Epithelial cell of proximal tubule (primary cell): ENCODE data around the gene MEGF9. TPM values are rescaled to one million over a fixed set of nuclear protein-coding genes. Genes with fewer than 3 reads are reported as not detected.

Source experiments
- DNase-seq: peaks from one replicate; pipeline ENCODE4 v3.0.0-alpha.2; 2011; ENCODE audit warnings: low read depth
- H3K4me3 ChIP-seq: 2 replicates; pipeline ENCODE4 v1.5.1; 2011; ENCODE audit warnings: low read depth, mild to moderate bottlenecking, low read length
- total RNA-seq: library from RNA; depleted of rRNA; stranded (reverse); fragments of >200 nt; gene quantifications from 2 replicates; pipeline ENCODE4 v1.2.3, GENCODE V29; 2015
- TF ChIP-seq, protein P1 (sequence below): conservative IDR thresholded peaks from 2 replicates; pipeline ENCODE4 v1.5.1; 2012; ENCODE audit warnings: low read depth, mild to moderate bottlenecking, low read length

The MEGF9 gene
- total RNA-seq, 1 donor from 2014 or later, result 11.1 TPM

DNA sequence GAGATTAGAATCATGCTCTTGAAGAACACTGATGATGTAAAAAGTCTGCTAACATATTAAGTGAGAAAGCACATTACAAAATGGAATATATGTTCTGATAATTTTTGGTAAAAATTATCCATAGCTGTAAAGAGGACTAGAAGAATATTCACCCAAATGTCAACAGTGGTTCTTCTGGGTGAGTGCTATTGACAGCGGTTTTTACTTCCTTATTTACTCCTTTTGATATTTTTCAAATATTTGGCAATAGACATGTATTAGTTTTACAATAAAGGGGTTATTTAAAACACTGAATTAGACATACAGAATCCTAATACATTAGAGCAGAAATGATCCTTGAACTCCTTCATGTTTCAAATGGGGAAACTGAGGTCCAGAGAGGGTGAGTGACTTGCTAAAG lies 26.9 kb upstream of the MEGF9 start:
- TF ChIP-seq, protein P1, sequence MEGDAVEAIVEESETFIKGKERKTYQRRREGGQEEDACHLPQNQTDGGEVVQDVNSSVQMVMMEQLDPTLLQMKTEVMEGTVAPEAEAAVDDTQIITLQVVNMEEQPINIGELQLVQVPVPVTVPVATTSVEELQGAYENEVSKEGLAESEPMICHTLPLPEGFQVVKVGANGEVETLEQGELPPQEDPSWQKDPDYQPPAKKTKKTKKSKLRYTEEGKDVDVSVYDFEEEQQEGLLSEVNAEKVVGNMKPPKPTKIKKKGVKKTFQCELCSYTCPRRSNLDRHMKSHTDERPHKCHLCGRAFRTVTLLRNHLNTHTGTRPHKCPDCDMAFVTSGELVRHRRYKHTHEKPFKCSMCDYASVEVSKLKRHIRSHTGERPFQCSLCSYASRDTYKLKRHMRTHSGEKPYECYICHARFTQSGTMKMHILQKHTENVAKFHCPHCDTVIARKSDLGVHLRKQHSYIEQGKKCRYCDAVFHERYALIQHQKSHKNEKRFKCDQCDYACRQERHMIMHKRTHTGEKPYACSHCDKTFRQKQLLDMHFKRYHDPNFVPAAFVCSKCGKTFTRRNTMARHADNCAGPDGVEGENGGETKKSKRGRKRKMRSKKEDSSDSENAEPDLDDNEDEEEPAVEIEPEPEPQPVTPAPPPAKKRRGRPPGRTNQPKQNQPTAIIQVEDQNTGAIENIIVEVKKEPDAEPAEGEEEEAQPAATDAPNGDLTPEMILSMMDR, result no peak
- H3K4me3 ChIP-seq, result no peak overlapping the region
- DNase-seq, result no peak

DNA sequence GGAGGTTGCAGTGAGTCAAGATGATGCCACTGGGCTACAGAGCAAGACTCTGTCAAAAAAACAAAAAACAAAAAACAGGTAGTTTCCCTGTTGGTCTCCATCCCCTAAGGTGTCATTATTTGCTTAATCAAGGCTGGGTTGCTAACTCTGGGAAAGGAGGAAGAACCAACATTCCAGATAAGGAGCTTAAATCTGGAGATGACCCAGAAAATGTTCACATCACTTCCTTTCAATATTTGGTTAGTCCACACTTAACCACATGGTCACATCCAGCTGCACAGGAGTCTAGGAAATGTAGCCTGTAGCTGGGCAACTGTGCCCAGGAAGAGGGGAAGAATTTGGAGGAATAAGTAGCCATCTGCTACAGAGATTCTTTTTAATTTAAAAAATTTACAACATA lies 25.9 kb upstream of the MEGF9 start:
- no peak overlapping the region for H3K4me3 ChIP-seq
- TF ChIP-seq, protein P1, result no peak
- no peak for DNase-seq

DNA sequence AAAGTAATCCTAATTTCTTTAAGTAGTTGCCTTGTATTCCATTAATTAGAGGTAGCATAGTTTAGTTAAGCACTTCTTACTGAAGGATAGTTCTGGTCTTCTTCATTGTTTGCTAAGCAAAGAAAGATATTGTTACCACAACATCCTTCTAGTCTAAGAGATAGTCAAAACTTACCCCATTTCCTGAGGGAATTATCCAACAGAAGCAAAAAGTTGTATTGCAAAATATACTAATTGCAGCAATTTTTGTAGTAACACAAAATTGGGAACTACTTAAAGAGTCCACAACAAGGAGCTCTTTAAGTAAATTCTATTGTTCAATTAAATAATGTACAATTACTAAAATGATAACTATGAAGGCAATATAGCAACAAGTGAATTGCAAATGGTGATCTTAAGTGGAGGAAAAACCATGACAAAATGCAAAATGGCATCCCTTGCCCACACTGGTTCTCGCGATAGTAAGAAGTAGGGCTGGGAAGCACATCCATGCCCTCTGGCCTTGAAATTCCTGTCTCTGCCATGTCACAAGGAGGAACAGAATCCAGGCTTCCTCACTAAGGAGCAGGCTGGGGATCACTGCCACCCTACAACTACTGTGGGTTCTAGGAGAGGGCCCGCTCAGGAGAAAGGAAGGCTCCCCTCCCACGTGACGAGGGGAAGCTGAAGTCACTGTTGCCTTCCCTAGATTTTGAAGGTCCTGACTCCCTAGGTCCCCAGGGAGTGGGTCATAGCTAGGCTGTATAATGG lies 23.3 kb upstream of the MEGF9 start:
- TF ChIP-seq, protein P1, result no peak
- no peak for DNase-seq

DNA sequence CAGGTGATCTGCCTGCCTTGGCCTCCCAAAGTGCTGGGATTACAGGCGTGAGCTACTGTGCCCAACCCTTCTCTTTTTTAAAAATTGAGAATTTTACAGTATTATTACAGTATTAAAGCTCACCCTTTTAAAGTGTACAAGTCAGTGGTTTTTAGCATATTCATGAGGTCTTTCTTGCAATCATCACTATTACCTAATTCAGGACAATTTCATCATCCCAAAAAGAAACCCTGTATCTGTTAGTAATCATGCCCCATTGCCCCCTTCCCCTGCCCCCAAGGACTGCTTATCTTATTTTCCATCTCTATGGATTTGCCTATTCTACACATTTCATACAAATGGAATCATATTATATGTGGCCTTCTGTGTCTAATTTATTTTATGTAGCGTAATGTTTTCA lies 22.6 kb upstream of the MEGF9 start:
- TF ChIP-seq, protein P1, result no peak
- H3K4me3 ChIP-seq, result no peak overlapping the region
- no peak for DNase-seq

More for the DNA sequence above, 23.3 kb upstream of the MEGF9 start:
- H3K4me3 ChIP-seq, result no peak overlapping the region

DNA sequence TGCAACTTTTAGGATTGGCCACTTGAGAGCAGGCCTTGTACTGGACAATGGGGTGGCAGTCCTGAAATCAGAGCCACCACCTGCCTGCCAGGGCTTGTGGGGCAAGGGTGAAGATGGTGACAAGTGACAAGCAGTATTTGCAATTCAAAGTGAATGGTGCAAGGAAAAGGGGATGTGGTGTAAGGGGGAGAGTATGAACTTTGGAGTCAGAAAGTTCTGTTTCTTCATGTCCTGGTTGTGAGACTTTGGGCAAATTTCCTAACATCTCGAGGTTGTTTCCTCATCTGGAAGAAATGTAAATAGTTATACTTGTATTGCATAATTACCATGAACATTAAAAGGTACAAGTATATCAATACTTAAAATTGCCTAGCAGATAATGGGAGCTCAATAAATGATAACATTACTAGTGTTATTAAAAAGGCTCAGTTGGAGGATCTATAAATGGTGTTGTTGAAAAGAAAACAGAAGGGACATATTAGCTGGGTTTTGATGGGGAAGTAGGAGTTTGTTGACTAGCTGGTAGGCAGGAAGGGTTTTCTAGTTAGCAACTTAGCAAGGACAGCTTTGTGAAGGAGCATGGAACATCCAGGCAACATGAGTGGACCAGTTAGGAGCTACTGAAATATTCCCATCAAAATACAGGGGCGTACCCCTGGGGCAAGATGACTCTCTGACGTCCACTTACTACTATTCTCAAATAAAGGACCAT lies 21.3 kb upstream of the MEGF9 start:
- no peak overlapping the region for H3K4me3 ChIP-seq
- no peak for DNase-seq
- TF ChIP-seq, protein P1, result no peak

DNA sequence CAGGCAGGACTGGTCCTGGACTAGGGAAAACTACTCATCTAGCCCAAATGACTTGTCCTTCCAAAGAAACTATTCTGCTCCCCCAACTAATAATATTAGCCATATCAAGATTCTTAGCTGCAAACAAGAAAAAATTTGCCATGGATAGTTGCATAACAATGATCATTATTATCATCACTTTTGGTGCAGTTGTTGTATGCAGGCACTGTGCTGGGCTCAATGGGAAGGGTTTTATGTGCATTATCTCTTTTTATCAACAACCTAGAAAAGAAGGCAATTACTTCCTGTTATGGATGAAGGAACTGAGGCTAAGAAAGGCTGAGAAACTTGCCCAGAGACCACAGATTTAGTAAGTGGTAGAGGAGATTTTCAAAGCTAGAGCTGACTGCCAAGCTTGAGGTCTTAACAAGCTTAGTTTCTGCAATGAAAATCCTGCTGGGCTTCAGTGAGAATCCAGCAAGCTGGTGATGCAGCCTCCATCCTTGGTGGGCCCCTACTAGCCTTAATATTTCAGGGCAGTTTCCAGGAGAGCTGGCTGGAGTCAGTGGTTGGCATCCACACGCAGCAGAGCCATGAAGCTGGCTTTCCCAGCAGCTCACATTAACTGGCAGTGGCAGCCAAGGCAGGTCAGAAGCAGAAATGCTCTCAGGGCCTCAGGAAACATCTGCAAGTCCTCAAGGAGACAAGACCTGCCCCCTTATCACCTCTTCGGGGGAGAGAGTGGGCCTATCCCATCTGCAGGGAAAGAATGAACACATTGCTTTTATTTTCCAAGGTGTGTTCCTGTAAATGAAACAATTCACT lies 20.5 kb upstream of the MEGF9 start:
- no peak for DNase-seq
- TF ChIP-seq, protein P1, result no peak
- H3K4me3 ChIP-seq, result no peak overlapping the region
